ENCODE measurements around the gene PKP1.

The PKP1 gene

GRCh38 chr1:201331166-201331565 lies 47.9 kb downstream of the PKP1 start:
- no peak for DNase-seq

- no peak for DNase-seq
Measured at GRCh38 chr1:201332021-201332420, 48.7 kb downstream of the PKP1 start.

GRCh38 chr1:201332616-201333335 lies 49.5 kb downstream of the PKP1 start:
- DNase-seq, result no peak

GRCh38 chr1:201334325-201335173 lies 51.2 kb downstream of the PKP1 start:
- DNase-seq, result no peak

GRCh38 chr1:201335174-201335870 lies 52.0 kb downstream of the PKP1 start:
- DNase-seq, result no peak

- no peak for DNase-seq
Measured at GRCh38 chr1:201335901-201336300, 52.6 kb downstream of the PKP1 start.

GRCh38 chr1:201336711-201337450 lies 53.6 kb downstream of the PKP1 start:
- no peak for DNase-seq

GRCh38 chr1:201341377-201341776 lies 58.1 kb downstream of the PKP1 start:
- DNase-seq, result no peak

GRCh38 chr1:201344206-201345080 lies 61.1 kb downstream of the PKP1 start:
- DNase-seq, result no peak

GRCh38 chr1:201345081-201345355 lies 61.7 kb downstream of the PKP1 start:
- no peak for DNase-seq

- DNase-seq, result peak in 1 of 2 experiments; percentile 29
Measured at GRCh38 chr1:201346337-201346939, 63.1 kb downstream of the PKP1 start.

GRCh38 chr1:201346987-201347386 lies 63.7 kb downstream of the PKP1 start:
- DNase-seq, result no peak

GRCh38 chr1:201347498-201348210 lies 64.3 kb downstream of the PKP1 start:
- DNase-seq, result no peak

- peak; percentile 49 to 57 for DNase-seq
Measured at GRCh38 chr1:201348211-201348566, 64.9 kb downstream of the PKP1 start.

GRCh38 chr1:201349092-201349491 lies 65.8 kb downstream of the PKP1 start:
- DNase-seq, result no peak

- DNase-seq, result no peak
Measured at GRCh38 chr1:201350361-201350725, 67.0 kb downstream of the PKP1 start.

GRCh38 chr1:201350884-201351283 lies 67.6 kb downstream of the PKP1 start:
- DNase-seq, result no peak

GRCh38 chr1:201351617-201352016 lies 68.3 kb downstream of the PKP1 start:
- DNase-seq, result no peak

- DNase-seq, result no peak
Measured at GRCh38 chr1:201353186-201353940, 70.1 kb downstream of the PKP1 start.

- DNase-seq, result no peak
Measured at GRCh38 chr1:201354151-201354900, 71.0 kb downstream of the PKP1 start.
